ENCODE data around the gene TSC2. TPM values are rescaled to one million over a fixed set of nuclear protein-coding genes. Genes with fewer than 3 reads are reported as not detected.
"Not testable (repeated sequence)": the region's sequence is repeated elsewhere in the genome, so short reads cannot be mapped to it uniquely, and the experiment has no call there.

The TSC2 gene
- total RNA-seq, 1 donor from 2014 or later = 64.1 TPM

GRCh38 chr16:2102471-2102870 is 54.7 kb downstream of the TSC2 start:
- DNase-seq (ENCODE audit: low read depth) = no peak
- no peak for TF ChIP-seq CTCF (conservative IDR thresholded peaks at IDR 0.05; ENCODE audit: low read depth, low read length)

GRCh38 chr16:2104464-2104863 is 56.7 kb downstream of the TSC2 start:
- not testable (repeated sequence) for H3K4me3 ChIP-seq (ENCODE audit: low read depth, low read length); DNase-seq (ENCODE audit: low read depth)

More at GRCh38 chr16:2102471-2102870, 54.7 kb downstream of the TSC2 start:
- H3K4me3 ChIP-seq (ENCODE audit: low read depth, low read length) = no peak overlapping the region

- not testable (repeated sequence) for H3K4me3 ChIP-seq (ENCODE audit: low read depth, low read length); DNase-seq (ENCODE audit: low read depth)
These were observed 57.5 kb downstream of the TSC2 start for GRCh38 chr16:2105291-2105690.

GRCh38 chr16:2105769-2106168 is 58.0 kb downstream of the TSC2 start:
- not testable (repeated sequence) for DNase-seq (ENCODE audit: low read depth); H3K4me3 ChIP-seq (ENCODE audit: low read depth, low read length)

- not testable (repeated sequence) for H3K4me3 ChIP-seq (ENCODE audit: low read depth, low read length); DNase-seq (ENCODE audit: low read depth)
These were observed 58.4 kb downstream of the TSC2 start for GRCh38 chr16:2106211-2106610.

GRCh38 chr16:2107121-2107790 is 59.5 kb downstream of the TSC2 start:
- H3K4me3 ChIP-seq (ENCODE audit: low read depth, low read length); DNase-seq (ENCODE audit: low read depth): not testable (repeated sequence)

GRCh38 chr16:2107791-2108125 is 60.0 kb downstream of the TSC2 start:
- not testable (repeated sequence) for DNase-seq (ENCODE audit: low read depth)

GRCh38 chr16:2108446-2109270 is 60.9 kb downstream of the TSC2 start:
- not testable (repeated sequence) for DNase-seq (ENCODE audit: low read depth); H3K4me3 ChIP-seq (ENCODE audit: low read depth, low read length)

More at GRCh38 chr16:2107791-2108125, 60.0 kb downstream of the TSC2 start:
- not testable (repeated sequence) for H3K4me3 ChIP-seq (ENCODE audit: low read depth, low read length)

GRCh38 chr16:2109271-2109580 is 61.4 kb downstream of the TSC2 start:
- not testable (repeated sequence) for DNase-seq (ENCODE audit: low read depth); H3K4me3 ChIP-seq (ENCODE audit: low read depth, low read length)

- H3K4me3 ChIP-seq (ENCODE audit: low read depth, low read length); DNase-seq (ENCODE audit: low read depth): not testable (repeated sequence)
These were observed 62.1 kb downstream of the TSC2 start for GRCh38 chr16:2109872-2110271.

GRCh38 chr16:2110332-2111008 is 62.7 kb downstream of the TSC2 start:
- not testable (repeated sequence) for DNase-seq (ENCODE audit: low read depth); H3K4me3 ChIP-seq (ENCODE audit: low read depth, low read length)

GRCh38 chr16:2111009-2111353 is 63.2 kb downstream of the TSC2 start:
- not testable (repeated sequence) for H3K4me3 ChIP-seq (ENCODE audit: low read depth, low read length); DNase-seq (ENCODE audit: low read depth)

- DNase-seq (ENCODE audit: low read depth); H3K4me3 ChIP-seq (ENCODE audit: low read depth, low read length): not testable (repeated sequence)
These were observed 63.9 kb downstream of the TSC2 start for GRCh38 chr16:2111412-2112335.

- not testable (repeated sequence) for DNase-seq (ENCODE audit: low read depth); H3K4me3 ChIP-seq (ENCODE audit: low read depth, low read length)
These were observed 64.8 kb downstream of the TSC2 start for GRCh38 chr16:2112539-2113106.

GRCh38 chr16:2114225-2114624 is 66.4 kb downstream of the TSC2 start:
- DNase-seq (ENCODE audit: low read depth); H3K4me3 ChIP-seq (ENCODE audit: low read depth, low read length): not testable (repeated sequence)

- DNase-seq (ENCODE audit: low read depth); H3K4me3 ChIP-seq (ENCODE audit: low read depth, low read length): not testable (repeated sequence)
These were observed 67.3 kb downstream of the TSC2 start for GRCh38 chr16:2114885-2115590.

Data from epithelial cell of proximal tubule (primary cell).